Measurements from ENCODE around the gene CENPA. TPM values are rescaled to one million over a fixed set of nuclear protein-coding genes. Genes with fewer than 3 reads are reported as not detected.

Gene CENPA
- total RNA-seq, 1 experiment from 2014 or later, result 45.8 TPM

- Histone ChIP-seq H4K20me1 (ENCODE audit: insufficient read depth) (no peaks in the 10 kb centered on the region), H3K9ac (ENCODE audit: low read length) (no peak overlapping the region), H3K9me2 (ENCODE audit: insufficient read depth) (no peaks in the 10 kb centered on the region), H3K27me3 (ENCODE audit: insufficient read depth, low read length) (no peaks in the 10 kb centered on the region), H3K4me3 (replicated peaks in 1 of 2; ENCODE audit: low read depth in 1 of 2, low read length in 2 of 2) (no peak overlapping the region), H3K27ac (ENCODE audit: low read depth, low read length) (no peak overlapping the region), H3K9me3 (ENCODE audit: control insufficient read depth in 1 of 2, insufficient read depth in 1 of 2, low read depth in 1 of 2, low read length in 2 of 2) (no peaks in the 10 kb centered on the region), H3K4me1 (ENCODE audit: control insufficient read depth in 1 of 2, insufficient read depth in 2 of 2, low read length in 2 of 2) (peaks cover 2 to 10% of the 10 kb centered on the region in 2 experiments; a peak in 3 of 4 replicates), H2AFZ (ENCODE audit: low read depth, low read length, poor library complexity, severe bottlenecking) (no peak overlapping the region), H3K79me2 (ENCODE audit: insufficient read depth, low read length) (no peaks in the 10 kb centered on the region), H3K36me3 (ENCODE audit: control insufficient read depth in 1 of 2, insufficient read depth in 2 of 2, low read length in 2 of 2) (no peaks in the 10 kb centered on the region), H3K4me2 (ENCODE audit: low read length) (no peak overlapping the region)
- DNase-seq (ENCODE audit: low read depth, low spot score) (no peak), ATAC-seq (no peak)
- TF ChIP-seq POLR2AphosphoS5 (IDR thresholded peaks at IDR 0.05; ENCODE audit: low read depth, low read length), result no peak
- no peak for TF ChIP-seq TCF7L2 (IDR thresholded peaks at IDR 0.05; ENCODE audit: borderline replicate concordance, extremely low read depth, insufficient read depth, insufficient read length)
- TF ChIP-seq YY1 (IDR thresholded peaks at IDR 0.05; ENCODE audit: extremely low read depth, insufficient replicate concordance, low read depth, low read length), result no peak
- no peak for TF ChIP-seq ZFX (IDR thresholded peaks at IDR 0.05)
- TF ChIP-seq JUND (IDR thresholded peaks at IDR 0.05), result no peak
- no peak for TF ChIP-seq RAD21 (IDR thresholded peaks at IDR 0.05; ENCODE audit: low read depth)
- no peak for TF ChIP-seq ZNF274 (IDR thresholded peaks at IDR 0.05; ENCODE audit: low read depth, low read length)
- no peak for TF ChIP-seq CEBPB (IDR thresholded peaks at IDR 0.05; ENCODE audit: low read depth)
- TF ChIP-seq FOSL1 (IDR thresholded peaks at IDR 0.05; ENCODE audit: low read depth), result no peak
- TF ChIP-seq ELF1 (IDR thresholded peaks at IDR 0.05; ENCODE audit: borderline replicate concordance, low read depth), result no peak
- TF ChIP-seq MAX (IDR thresholded peaks at IDR 0.05), result no peak
- TF ChIP-seq CTCF (IDR thresholded peaks at IDR 0.05 in 2 of 3, conservative IDR thresholded peaks at IDR 0.05 in 1 of 3; ENCODE audit: borderline replicate concordance in 1 of 3, insufficient read depth in 1 of 3, low read depth in 2 of 3, low read length in 2 of 3), result no peak
- TF ChIP-seq EZH2phosphoT487 (IDR thresholded peaks at IDR 0.05; ENCODE audit: borderline replicate concordance), result no peak
- TF ChIP-seq ATF3 (IDR thresholded peaks at IDR 0.05), result no peak
- TF ChIP-seq REST (IDR thresholded peaks at IDR 0.05; ENCODE audit: low read depth), result no peak
- TF ChIP-seq POLR2A (IDR thresholded peaks at IDR 0.05; ENCODE audit: borderline replicate concordance, extremely low read depth, insufficient read depth, insufficient read length), result no peak
- no peak for TF ChIP-seq CBX3 (IDR thresholded peaks at IDR 0.05; ENCODE audit: low read depth)
- POLR2A ChIA-PET, result no interaction called here
- RAD21 ChIA-PET (ENCODE audit: low non-redundant PET in 1 of 2, low total read pairs in 2 of 2, uncharacterized antibody in 2 of 2, unreplicated experiment in 2 of 2), result no interaction called here
- BruUV-seq (replicated peaks), result no TSS peak
- CTCF ChIA-PET, result no interaction called here
- intact Hi-C loops (cut with micrococcal nuclease), result no loop called here
These were observed 33.1 kb downstream of the CENPA start for GRCh38 chr2:26818972-26819371.

Measured in HCT116 (cell line).